Coronary artery (tissue), 2 donors: ENCODE measurements around the gene MARK4.
A peak's percentile ranks its signal among the peaks of the same experiment; 100 is the strongest.

Experiments
- DNase-seq: peaks from one replicate; pipeline ENCODE4 v3.0.0-alpha.2; 2017; ENCODE audit warnings: low spot score
- H3K27ac ChIP-seq, 2 donors: fragments of 200-600 bp; sonication (generic); one replicate each; pipeline ENCODE4 v1.5.1; 2016 to 2019
- H3K4me3 ChIP-seq: fragments of 200-600 bp; sonication (generic); 2 replicates; pipeline ENCODE4 v1.5.1; 2016; ENCODE audit warnings: mild to moderate bottlenecking, moderate library complexity
- TF ChIP-seq, protein P1 (sequence below): fragments of 200-600 bp; sonication (generic); IDR thresholded peaks from one replicate; pipeline ENCODE4 v1.5.1; 2019; ENCODE audit warnings: antibody characterized with exemption

MARK4 gene

DNA sequence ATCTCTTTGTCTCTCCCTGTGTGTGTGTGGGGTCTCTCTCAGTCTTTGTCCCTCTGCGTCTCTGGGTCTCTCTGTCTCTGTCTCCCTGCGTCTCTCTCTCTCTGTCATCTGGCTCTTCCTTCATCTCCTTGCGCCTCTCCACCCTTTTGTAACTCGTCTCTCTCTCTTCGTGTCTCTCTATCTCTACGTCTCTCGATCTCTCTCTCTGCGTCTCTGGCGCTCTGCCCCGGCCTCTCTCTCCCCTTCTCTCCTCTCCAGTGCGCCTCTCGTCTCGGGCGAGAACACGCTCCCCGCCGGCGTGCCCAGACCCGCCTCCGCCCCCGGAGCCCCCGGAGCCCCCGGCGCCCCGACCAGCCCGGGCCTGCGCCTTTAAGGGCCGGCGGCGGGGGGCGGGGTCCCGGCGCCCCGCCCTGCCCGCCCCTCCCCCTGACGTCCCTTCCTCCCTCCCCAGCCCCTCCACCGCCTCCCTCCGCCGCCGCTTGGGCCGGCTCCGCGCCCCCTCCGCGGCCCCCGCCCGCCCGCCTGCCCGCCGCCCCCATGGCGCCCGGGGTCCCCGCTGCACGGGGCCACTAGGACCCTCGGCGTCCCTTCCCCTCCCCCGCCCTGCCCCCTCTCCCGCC is at the start of gene MARK4:
TSS of gene MARK4 (plus strand) at position 440 of the 620 bp plus-strand sequence. CDS start 318 bp downstream, outside the sequence.
- TF ChIP-seq, protein P1, sequence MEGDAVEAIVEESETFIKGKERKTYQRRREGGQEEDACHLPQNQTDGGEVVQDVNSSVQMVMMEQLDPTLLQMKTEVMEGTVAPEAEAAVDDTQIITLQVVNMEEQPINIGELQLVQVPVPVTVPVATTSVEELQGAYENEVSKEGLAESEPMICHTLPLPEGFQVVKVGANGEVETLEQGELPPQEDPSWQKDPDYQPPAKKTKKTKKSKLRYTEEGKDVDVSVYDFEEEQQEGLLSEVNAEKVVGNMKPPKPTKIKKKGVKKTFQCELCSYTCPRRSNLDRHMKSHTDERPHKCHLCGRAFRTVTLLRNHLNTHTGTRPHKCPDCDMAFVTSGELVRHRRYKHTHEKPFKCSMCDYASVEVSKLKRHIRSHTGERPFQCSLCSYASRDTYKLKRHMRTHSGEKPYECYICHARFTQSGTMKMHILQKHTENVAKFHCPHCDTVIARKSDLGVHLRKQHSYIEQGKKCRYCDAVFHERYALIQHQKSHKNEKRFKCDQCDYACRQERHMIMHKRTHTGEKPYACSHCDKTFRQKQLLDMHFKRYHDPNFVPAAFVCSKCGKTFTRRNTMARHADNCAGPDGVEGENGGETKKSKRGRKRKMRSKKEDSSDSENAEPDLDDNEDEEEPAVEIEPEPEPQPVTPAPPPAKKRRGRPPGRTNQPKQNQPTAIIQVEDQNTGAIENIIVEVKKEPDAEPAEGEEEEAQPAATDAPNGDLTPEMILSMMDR: no peak
- peak within 1 kb of the TSS; percentile 93 for H3K4me3 ChIP-seq
- DNase-seq: no peak
- peak within 1 kb of the TSS; percentile 62 to 77 for H3K27ac ChIP-seq

GRCh38 chr19:45202637-45203036 is 48.4 kb upstream of the MARK4 start:
- H3K27ac ChIP-seq: no peak overlapping the region
- no peak for DNase-seq
- H3K4me3 ChIP-seq: no peak overlapping the region
- TF ChIP-seq, protein P1: no peak

DNA sequence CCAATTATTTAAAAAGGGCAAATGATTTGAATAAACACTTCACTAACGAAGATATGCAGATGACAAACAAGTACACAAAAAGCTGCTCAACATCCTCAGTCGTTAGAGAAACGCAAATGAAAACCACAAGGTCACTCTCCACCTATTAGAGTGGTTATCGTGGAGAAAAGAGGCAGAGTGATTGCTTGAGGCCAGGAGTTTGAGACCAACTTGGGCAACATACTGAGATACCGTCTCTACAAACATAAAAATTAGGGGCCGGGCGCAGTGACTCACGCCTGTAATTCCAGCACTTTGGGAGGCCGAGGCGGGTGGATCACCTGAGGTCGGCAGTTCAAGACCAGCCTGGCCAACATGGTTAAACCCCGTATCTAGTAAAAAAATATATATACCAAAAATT is 45.3 kb upstream of the MARK4 start:
- no peak overlapping the region for H3K4me3 ChIP-seq
- DNase-seq: no peak
- TF ChIP-seq, protein P1: no peak
- H3K27ac ChIP-seq: no peak overlapping the region

GRCh38 chr19:45206328-45206727 is 44.7 kb upstream of the MARK4 start:
- no peak for DNase-seq
- TF ChIP-seq, protein P1: no peak
- Histone ChIP-seq H3K27ac (no peak overlapping the region), H3K4me3 (no peak overlapping the region)

- Histone ChIP-seq H3K27ac (peak overlapping the region in 1 of 2 donors; percentile 22), H3K4me3 (no peak overlapping the region)
- TF ChIP-seq, protein P1: no peak
- DNase-seq: no peak
Observed at GRCh38 chr19:45211751-45212381, 39.2 kb upstream of the MARK4 start.

GRCh38 chr19:45213031-45213430 is 38.0 kb upstream of the MARK4 start:
- Histone ChIP-seq H3K27ac (peak overlapping the region in 1 of 2 donors; percentile 37), H3K4me3 (no peak overlapping the region)
- DNase-seq: no peak
- TF ChIP-seq, protein P1: no peak
